Neural cell (in vitro differentiated cells): ENCODE measurements around the gene KIF12. TPM values are rescaled to one million over a fixed set of nuclear protein-coding genes. Genes with fewer than 3 reads are reported as not detected.

ENCODE experiments used
- H2AFZ ChIP-seq: fragments of 200-600, 300-800 bp; sonication (generic), shearing (Covaris generic); 2 replicates; pipeline ENCODE4 v1.6.0; 2014; ENCODE audit warnings: low read depth, mild to moderate bottlenecking, antibody characterized with exemption, low read length, moderate library complexity
- H3F3A ChIP-seq: fragments of 200-600 bp; shearing (Covaris generic); 2 replicates; pipeline ENCODE4 v1.6.1; 2016; ENCODE audit warnings: mild to moderate bottlenecking, moderate library complexity, mixed read lengths, antibody characterized with exemption, low read length; ENCODE audit not compliant: insufficient read depth, poor library complexity, severe bottlenecking
- H3K27ac ChIP-seq: fragments of 200-600, 300-800 bp; sonication (generic), shearing (Covaris generic); 2 replicates; pipeline ENCODE4 v1.5.1; 2014; ENCODE audit warnings: mild to moderate bottlenecking, low read length, moderate library complexity
- H3K27me3 ChIP-seq: fragments of 300-800, 200-600 bp; sonication (generic), shearing (Covaris generic); 2 replicates; pipeline ENCODE4 v1.6.0; 2014; ENCODE audit warnings: mild to moderate bottlenecking, low read depth, low read length, moderate library complexity; ENCODE audit not compliant: insufficient read depth
- H3K36me3 ChIP-seq: fragments of 300-800, 200-600 bp; sonication (generic), shearing (Covaris generic); 2 replicates; pipeline ENCODE4 v1.5.1; 2014; ENCODE audit warnings: mild to moderate bottlenecking, antibody characterized with exemption, low read length, moderate library complexity; ENCODE audit not compliant: insufficient read depth
- H3K4me2 ChIP-seq: fragments of 300-800, 200-600 bp; sonication (generic), shearing (Covaris generic); 2 replicates; pipeline ENCODE4 v1.6.0; 2014; ENCODE audit warnings: mild to moderate bottlenecking, low read length
- H3K4me3 ChIP-seq: fragments of 300-800, 200-600 bp; sonication (generic), shearing (Covaris generic); 2 replicates; pipeline ENCODE4 v1.5.1; 2014; ENCODE audit warnings: mild to moderate bottlenecking, low read length, moderate library complexity
- H3K79me2 ChIP-seq: fragments of 200-600 bp; shearing (Covaris generic); replicated peaks from 2 replicates; pipeline ENCODE4 v1.6.0; 2014; ENCODE audit warnings: mild to moderate bottlenecking, low read length, moderate library complexity; ENCODE audit not compliant: insufficient read depth
- H3K9ac ChIP-seq: fragments of 300-800, 200-600 bp; sonication (generic), shearing (Covaris generic); 2 replicates; pipeline ENCODE4 v1.6.1; 2016; ENCODE audit warnings: mild to moderate bottlenecking, low read length, mixed read lengths
- H3K9me2 ChIP-seq: fragments of 200-600 bp; shearing (Covaris generic); 2 replicates; pipeline ENCODE4 v1.6.1; 2016; ENCODE audit warnings: mild to moderate bottlenecking, low read length, mixed read lengths; ENCODE audit not compliant: insufficient read depth
- H3K9me3 ChIP-seq: fragments of 200-600, 300-800 bp; sonication (generic), shearing (Covaris generic); 2 replicates; pipeline ENCODE4 v1.6.1; 2016; ENCODE audit warnings: mild to moderate bottlenecking, mixed run types, low read length, moderate library complexity, mixed read lengths
- H4K20me1 ChIP-seq: fragments of 200-600 bp; shearing (Covaris generic); 2 replicates; pipeline ENCODE4 v1.6.1; 2016; ENCODE audit warnings: mild to moderate bottlenecking, mixed run types; ENCODE audit not compliant: insufficient read depth
- CTCF ChIP-seq: fragments of 450-650 bp; IDR thresholded peaks from 2 replicates; pipeline ENCODE4 v1.5.1; 2014; ENCODE audit warnings: antibody characterized with exemption, mild to moderate bottlenecking, moderate library complexity; ENCODE audit not compliant: poor library complexity, severe bottlenecking
- EP300 ChIP-seq: fragments of 450-650 bp; conservative IDR thresholded peaks from 2 replicates; pipeline ENCODE4 v1.6.1; 2014; ENCODE audit warnings: antibody characterized with exemption, mild to moderate bottlenecking, moderate library complexity; ENCODE audit not compliant: poor library complexity, severe bottlenecking
- EZH2 ChIP-seq: fragments of 200-600, 300-800 bp; shearing (Covaris generic), sonication (generic); IDR thresholded peaks from 2 replicates; pipeline ENCODE4 v1.6.1; 2014; ENCODE audit warnings: antibody characterized with exemption, low read length, borderline replicate concordance, mild to moderate bottlenecking; ENCODE audit not compliant: insufficient read depth, poor library complexity, severe bottlenecking
- MXI1 ChIP-seq: fragments of 450-650 bp; conservative IDR thresholded peaks from 2 replicates; pipeline ENCODE4 v1.6.1; 2014; ENCODE audit warnings: antibody characterized with exemption, mild to moderate bottlenecking; ENCODE audit not compliant: poor library complexity, severe bottlenecking
- POLR2AphosphoS5 ChIP-seq: IDR thresholded peaks from 2 replicates; pipeline ENCODE4 v1.6.1; 2012
- RAD21 ChIP-seq: fragments of 450-650 bp; conservative IDR thresholded peaks from 2 replicates; pipeline ENCODE4 v1.6.1; 2014; ENCODE audit warnings: antibody characterized with exemption, mild to moderate bottlenecking, moderate library complexity
- REST ChIP-seq: IDR thresholded peaks from 2 replicates; pipeline ENCODE4 v1.6.1; 2012; ENCODE audit warnings: borderline replicate concordance
- SMC3 ChIP-seq: fragments of 450-650 bp; conservative IDR thresholded peaks from 2 replicates; pipeline ENCODE4 v1.6.1; 2014; ENCODE audit warnings: antibody characterized with exemption, mild to moderate bottlenecking, moderate library complexity; ENCODE audit not compliant: poor library complexity
- TAF1 ChIP-seq: IDR thresholded peaks from 2 replicates; pipeline ENCODE4 v1.6.1; 2012; ENCODE audit warnings: low read depth
- polyA plus RNA-seq: library from polyadenylated mRNA; depleted of rRNA; stranded (reverse); fragments of >200 nt; gene quantifications from 2 replicates; pipeline ENCODE4 v1.2.3, GENCODE V29; 2014

Gene KIF12
- polyA plus RNA-seq, 1 donor from 2014 or later, result not detected

- Histone ChIP-seq H3K27ac (no peak overlapping the region), H2AFZ (no peak overlapping the region), H4K20me1 (no peaks in the 10 kb centered on the region), H3K27me3 (no peaks in the 10 kb centered on the region), H3K36me3 (no peaks in the 10 kb centered on the region), H3K9me2 (no peaks in the 10 kb centered on the region), H3F3A (no peaks in the 10 kb centered on the region), H3K79me2 (no peaks in the 10 kb centered on the region), H3K4me3 (no peak overlapping the region), H3K9me3 (no peaks in the 10 kb centered on the region), H3K9ac (no peak overlapping the region), H3K4me2 (no peak overlapping the region)
- no peak for TF ChIP-seq CTCF
- TF ChIP-seq RAD21, result no peak
- TF ChIP-seq EP300, result no peak
- TF ChIP-seq TAF1, result no peak
- TF ChIP-seq REST, result no peak
- no peak for TF ChIP-seq EZH2
- TF ChIP-seq MXI1, result no peak
- no peak for TF ChIP-seq SMC3
- no peak for TF ChIP-seq POLR2AphosphoS5
Measured at GRCh38 chr9:114117614-114117995, 18.5 kb upstream of the KIF12 start.

GRCh38 chr9:114116126-114116747, 17.1 kb upstream of the KIF12 start:
- Histone ChIP-seq H3K36me3 (no peaks in the 10 kb centered on the region), H2AFZ (no peak overlapping the region)

More at GRCh38 chr9:114116126-114116747, 17.1 kb upstream of the KIF12 start:
- H3K9me2 ChIP-seq, result no peaks in the 10 kb centered on the region
- H3K9me3 ChIP-seq, result no peaks in the 10 kb centered on the region
- H3K4me3 ChIP-seq, result no peak overlapping the region
- no peak overlapping the region for H3K4me2 ChIP-seq
- no peak overlapping the region for H3K27ac ChIP-seq
- no peaks in the 10 kb centered on the region for H3K27me3 ChIP-seq
- no peaks in the 10 kb centered on the region for H4K20me1 ChIP-seq
- H3K9ac ChIP-seq, result no peak overlapping the region
- no peaks in the 10 kb centered on the region for H3K79me2 ChIP-seq
- TF ChIP-seq TAF1, result no peak
- no peak for TF ChIP-seq SMC3
- TF ChIP-seq REST, result no peak
- no peak for TF ChIP-seq MXI1
- no peak for TF ChIP-seq EZH2
- no peak for TF ChIP-seq POLR2AphosphoS5
- TF ChIP-seq EP300, result no peak
- TF ChIP-seq CTCF, result no peak
- no peak for TF ChIP-seq RAD21
- no peaks in the 10 kb centered on the region for H3F3A ChIP-seq
